WTC11 (cell line): ENCODE results near the gene SKAP1.

Source experiments
- ATF2 ChIP-seq: sonication (generic); formaldehyde crosslinking; IDR thresholded peaks from 2 replicates; pipeline ENCODE4 v1.8.1; 2022; ENCODE audit warnings: low read depth, missing genetic modification reagents, borderline replicate concordance
- PRRX2 ChIP-seq: fragments of 250-450 bp; sonication (Bioruptor Pico); IDR thresholded peaks from 2 replicates; pipeline ENCODE4 v1.8.0; 2021; ENCODE audit warnings: mild to moderate bottlenecking

- TF ChIP-seq ATF2, result no peak
- TF ChIP-seq PRRX2 (CRISPR knock-in tag), result no peak
Measured at GRCh38 chr17:48453447-48453846, 23.4 kb upstream of the SKAP1 start.
